Measurements from ENCODE around the gene ACTR5.

DNA sequence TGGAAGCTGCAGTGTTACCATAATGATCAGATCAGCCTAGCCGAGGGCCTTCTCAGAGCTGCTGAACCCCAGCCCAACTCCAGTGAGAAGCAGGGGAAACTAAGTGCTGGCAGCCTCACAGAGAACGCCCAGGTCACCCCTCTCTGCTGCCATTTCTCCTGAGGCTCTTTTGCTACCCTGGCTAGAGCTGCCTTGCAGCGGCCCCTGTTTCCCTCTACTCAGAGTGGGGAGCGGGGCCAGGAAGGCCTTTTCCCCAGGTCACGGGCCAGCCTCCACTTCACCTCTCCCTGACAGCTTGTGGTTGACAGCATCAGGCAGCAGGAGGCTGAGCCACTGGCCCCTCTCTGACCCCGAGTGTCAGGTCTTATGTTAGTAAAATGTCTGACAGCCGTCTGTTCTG is 22.7 kb downstream of the ACTR5 start:
- TF ChIP-seq, protein P1, sequence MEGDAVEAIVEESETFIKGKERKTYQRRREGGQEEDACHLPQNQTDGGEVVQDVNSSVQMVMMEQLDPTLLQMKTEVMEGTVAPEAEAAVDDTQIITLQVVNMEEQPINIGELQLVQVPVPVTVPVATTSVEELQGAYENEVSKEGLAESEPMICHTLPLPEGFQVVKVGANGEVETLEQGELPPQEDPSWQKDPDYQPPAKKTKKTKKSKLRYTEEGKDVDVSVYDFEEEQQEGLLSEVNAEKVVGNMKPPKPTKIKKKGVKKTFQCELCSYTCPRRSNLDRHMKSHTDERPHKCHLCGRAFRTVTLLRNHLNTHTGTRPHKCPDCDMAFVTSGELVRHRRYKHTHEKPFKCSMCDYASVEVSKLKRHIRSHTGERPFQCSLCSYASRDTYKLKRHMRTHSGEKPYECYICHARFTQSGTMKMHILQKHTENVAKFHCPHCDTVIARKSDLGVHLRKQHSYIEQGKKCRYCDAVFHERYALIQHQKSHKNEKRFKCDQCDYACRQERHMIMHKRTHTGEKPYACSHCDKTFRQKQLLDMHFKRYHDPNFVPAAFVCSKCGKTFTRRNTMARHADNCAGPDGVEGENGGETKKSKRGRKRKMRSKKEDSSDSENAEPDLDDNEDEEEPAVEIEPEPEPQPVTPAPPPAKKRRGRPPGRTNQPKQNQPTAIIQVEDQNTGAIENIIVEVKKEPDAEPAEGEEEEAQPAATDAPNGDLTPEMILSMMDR (IDR thresholded peaks at IDR 0.05; ENCODE audit: borderline replicate concordance, extremely low read depth, low read length, poor library complexity, severe bottlenecking) = no peak
- TF ChIP-seq EZH2 (IDR thresholded peaks at IDR 0.05; ENCODE audit: borderline replicate concordance, low read depth, low read length, severe bottlenecking) = no peak
